NCI-H187 treated with DMSO at 0.1 percent for 48 hours (cell line): ENCODE measurements around the gene ORC2.

Experiments
- DNase-seq: peaks from one replicate; lab custom pipeline; 2025; lab: John Stamatoyannopoulos, UW

The ORC2 gene

DNA sequence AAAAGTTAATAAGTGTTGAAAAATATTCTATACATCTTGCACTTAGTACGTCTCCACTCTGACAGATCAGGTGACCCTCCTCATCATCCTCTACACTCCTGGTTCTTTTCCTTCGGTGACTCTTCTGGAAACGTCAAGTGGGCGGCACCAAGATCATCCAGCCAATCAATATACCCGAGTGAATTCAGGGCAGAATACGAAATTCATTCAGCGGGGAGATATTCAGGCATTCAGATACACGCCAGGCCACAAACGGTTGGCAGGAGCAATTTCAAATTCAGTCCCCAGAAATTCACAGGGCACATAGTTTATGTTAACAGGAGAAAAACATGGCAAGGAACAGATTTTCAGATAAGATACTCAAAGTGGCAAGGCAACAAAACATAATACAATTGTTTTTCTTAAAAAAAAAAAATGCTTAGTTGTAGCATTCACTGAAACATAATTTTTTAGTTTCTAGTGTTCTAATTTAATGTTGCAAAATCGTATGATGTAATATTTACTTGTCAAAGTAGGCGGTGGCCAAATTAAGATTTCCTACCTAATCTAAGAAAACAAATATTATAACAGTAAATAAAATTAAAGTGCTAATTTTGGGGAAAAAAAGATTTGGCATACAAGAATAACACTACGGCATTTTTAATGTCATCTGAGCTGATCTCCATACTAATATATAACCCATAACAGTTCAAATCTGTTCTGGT lies 103.2 kb downstream of the ORC2 start:
- no peak for DNase-seq
